ENCODE results near the gene ACTA1.
"Not testable (repeated sequence)": the region's sequence is repeated elsewhere in the genome, so short reads cannot be mapped to it uniquely, and the experiment has no call there.

Gene ACTA1

DNA sequence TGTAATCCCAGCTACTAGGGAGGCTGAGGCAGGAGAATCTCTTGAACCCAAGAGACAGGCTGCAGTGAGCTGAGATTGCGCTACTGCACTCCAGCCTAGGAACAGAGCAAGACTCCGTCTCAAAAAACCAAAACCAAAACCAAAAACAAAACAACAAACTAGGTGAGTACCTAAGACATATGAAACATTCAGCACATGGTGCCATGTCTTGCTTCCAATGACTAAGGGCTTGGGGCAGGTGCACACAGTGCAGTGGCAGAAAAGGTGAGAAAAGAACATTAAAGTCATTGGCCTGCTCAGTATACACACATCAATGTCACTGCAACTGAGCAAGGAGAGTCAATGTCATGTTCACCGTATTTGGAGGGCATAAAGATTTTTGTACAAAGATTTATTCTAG lies 4.1 kb upstream of the ACTA1 start:
- DNase-seq: no peak

- no peak for DNase-seq
Observed at GRCh38 chr1:229437443-229437842, 3.5 kb upstream of the ACTA1 start.

DNA sequence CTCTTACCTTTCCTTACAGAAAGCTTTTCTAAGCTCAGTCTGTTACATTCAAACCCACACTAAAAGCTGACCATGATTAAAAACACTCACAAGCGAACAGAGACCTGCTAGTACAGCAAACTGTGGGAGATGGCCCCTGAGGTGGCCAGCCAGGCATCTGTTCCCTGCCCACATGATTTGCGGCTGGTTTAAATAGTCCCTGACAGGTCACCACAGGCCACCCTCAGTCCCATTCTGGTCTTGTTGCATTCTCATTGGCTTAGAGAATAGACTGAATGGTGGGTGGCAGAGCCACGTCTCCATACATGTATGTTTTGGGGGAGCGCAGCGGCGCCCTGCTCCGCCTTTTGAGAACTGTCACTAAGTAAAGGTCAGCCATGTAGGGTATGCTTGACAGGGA lies 2.3 kb upstream of the ACTA1 start:
- DNase-seq: no peak

- DNase-seq: no peak
Observed at GRCh38 chr1:229434641-229435051, 752 bp upstream of the ACTA1 start.

DNA sequence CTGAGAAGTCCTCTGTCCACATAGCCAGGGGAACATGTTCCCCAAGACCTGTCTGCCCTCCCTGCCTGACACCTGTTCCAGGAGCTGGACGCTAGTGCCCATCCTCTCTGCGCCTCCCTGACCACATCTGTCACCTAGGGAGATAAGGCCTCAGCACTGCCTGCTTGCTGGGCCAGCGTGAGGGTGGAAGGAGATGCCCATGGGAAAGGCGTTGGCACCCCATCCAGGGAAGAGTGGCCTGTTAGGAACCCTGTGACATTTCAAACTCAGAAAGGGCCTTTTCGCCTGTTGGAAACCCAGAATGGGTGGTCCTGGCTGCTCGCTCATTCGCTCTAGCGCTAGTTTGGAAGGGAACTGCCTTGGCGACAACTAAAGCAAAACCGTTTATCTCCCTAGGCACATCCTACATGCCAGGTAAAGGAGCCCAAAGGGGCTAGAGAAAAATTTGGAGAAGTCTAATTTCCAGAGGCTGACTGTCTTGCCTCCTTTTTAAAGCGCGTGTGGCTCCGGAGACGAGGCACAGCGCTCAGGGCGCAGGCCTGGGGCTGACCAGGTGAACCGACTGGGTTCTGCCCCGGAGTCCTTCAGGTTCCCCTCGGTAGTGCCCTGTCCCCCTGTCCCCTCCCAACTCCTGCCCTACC lies 410 bp downstream of the ACTA1 start:
- no peak for DNase-seq

DNA sequence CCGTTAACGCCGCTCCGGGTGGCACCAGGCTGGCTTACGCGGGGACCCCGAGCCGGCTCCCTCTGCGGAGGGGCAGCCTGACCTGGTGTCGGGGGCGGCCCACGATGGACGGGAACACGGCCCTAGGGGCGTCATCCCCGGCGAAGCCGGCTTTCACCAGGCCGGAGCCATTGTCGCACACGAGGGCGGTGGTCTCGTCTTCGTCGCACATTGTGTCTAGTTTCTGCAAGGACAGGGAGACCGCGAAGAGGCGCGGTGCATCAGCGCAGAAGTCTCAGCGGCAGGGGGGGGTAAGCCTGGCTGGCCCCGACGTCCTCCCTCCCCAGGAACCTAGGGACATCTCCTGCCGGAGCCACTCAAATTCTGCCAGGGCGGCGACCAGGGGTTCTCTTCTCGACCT lies 989 bp downstream of the ACTA1 start:
- no peak for DNase-seq

DNA sequence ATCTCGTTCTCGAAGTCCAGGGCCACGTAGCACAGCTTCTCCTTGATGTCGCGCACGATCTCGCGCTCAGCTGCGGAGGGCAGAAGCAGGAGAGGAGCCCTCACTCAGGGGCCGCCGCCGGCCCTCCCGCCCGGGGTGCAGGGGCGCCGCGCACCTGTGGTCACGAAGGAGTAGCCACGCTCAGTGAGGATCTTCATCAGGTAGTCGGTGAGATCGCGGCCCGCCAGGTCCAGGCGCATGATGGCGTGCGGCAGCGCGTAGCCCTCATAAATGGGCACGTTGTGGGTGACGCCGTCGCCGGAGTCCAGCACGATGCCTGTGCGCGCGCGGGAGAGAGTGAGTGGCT lies 1.8 kb downstream of the ACTA1 start:
- DNase-seq: no peak

- no peak for DNase-seq
Observed at GRCh38 chr1:229431284-229432115, 2.4 kb downstream of the ACTA1 start.

DNA sequence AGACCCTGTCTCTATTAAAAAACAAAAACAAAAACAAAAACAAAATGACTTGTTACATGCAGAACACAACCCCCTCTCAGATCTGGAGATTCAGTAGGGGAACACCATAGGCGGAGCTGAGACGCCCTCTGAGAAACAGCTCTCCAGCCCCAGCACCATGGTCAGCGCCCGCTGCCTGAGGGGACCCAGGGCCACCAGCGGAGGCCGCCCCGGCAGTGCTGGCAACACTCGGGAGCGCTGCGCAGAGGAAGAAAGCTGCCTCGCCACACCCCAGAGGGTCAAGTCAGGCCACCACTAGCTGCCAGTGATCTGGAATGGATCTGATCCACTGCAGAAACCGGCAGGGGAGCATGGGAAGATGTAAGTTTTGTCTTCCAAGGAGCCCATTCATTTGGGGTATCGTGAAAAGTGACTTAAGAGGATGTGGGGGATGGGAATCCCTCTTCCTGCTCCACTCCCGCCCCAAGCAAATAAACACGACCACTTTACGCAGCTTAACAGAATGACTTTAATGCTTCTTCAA lies 3.1 kb downstream of the ACTA1 start:
- DNase-seq: no peak

GRCh38 chr1:229428256-229428655 lies 5.6 kb downstream of the ACTA1 start:
- no peak for DNase-seq

GRCh38 chr1:229427572-229427971 lies 6.3 kb downstream of the ACTA1 start:
- DNase-seq: no peak

DNA sequence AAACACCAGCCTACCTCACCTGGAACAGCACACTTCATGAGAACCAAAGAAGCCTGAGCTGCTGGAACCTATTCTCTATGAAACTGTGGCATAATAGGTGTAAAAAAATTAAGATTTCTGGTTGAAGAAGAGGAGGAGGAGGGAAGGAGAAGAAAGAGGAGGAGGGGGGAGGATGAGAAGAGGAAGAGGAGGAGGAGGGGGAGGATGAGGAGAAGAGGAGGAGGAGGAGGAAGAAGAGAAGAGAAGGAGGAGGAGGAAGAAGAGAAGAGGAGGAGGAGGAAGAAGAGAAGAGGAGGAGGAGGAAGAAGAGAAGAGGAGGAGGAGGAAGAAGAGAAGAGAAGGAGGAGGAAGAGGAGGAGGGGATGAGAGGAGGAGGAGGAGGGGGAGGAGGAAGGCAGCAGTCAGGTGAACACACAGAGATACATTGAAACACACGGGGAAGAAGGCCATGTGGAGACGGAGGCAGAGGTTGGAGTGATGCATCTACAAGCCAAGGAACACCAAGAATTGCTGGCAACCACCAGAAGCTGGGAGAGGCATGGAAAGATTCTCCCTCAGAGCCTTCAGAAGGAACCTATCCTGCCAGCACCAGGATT lies 8.2 kb downstream of the ACTA1 start:
- no peak for DNase-seq

DNA sequence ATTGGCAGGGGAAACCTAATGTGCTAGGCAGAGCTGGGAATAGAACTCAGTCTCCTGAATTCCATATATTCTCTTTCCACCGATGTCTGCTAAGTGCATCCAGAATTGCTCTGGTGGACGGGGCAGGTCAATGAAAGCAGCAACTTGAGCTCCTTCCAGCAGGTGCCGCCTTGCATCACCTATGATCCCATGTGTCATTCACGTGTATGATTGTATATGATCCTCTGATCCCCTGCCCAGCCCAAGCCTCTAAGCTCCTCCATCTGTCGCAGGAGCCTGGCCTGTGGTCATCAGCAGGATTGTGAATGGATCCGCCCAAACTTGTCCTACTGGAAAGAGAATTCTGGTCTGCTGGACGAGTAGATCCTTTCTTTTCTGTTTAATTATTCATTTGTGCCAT lies 13.1 kb downstream of the ACTA1 start:
- DNase-seq: no peak

GRCh38 chr1:229420224-229420623 lies 13.7 kb downstream of the ACTA1 start:
- DNase-seq: no peak

GRCh38 chr1:229418586-229418985 lies 15.3 kb downstream of the ACTA1 start:
- not testable (repeated sequence) for DNase-seq

DNA sequence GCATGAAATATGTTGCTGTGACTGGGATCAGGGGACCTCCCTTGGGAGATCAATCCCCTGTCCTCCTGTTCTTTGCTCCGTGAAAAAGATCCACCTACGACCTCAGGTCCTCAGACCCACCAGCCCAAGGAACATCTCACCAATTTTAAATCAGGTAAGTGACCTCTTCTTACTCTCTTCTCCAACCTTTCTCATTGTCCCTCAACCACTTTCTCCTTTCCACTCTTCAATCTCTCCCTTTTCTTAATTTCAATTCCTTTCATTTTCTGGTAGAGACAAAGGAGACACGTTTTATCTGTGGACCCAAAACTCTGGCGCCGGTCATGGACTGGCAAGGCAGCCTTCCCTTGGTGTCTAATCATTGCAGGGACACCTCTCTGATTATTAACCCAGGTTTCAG lies 21.1 kb downstream of the ACTA1 start:
- DNase-seq: not testable (repeated sequence)

DNA sequence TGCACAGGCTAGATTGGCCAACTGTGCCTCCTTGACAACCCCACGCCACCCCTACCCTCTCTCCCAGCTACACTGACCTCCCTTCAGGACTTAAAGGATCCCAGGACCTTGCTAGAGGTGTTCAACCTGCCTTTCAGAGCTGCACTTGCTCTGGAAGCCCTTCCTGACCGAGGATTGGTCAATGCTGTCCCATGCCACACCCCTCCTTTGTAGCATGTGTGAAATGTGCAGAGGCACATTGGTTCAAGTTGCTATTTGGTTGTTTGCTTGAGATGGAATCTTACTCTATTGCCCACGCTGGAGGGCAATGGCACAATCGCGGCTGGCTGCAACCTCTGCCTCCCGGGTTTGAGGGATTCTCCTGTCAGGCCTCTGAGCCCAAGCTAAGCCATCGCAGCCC lies 21.8 kb downstream of the ACTA1 start:
- DNase-seq: no peak

DNA sequence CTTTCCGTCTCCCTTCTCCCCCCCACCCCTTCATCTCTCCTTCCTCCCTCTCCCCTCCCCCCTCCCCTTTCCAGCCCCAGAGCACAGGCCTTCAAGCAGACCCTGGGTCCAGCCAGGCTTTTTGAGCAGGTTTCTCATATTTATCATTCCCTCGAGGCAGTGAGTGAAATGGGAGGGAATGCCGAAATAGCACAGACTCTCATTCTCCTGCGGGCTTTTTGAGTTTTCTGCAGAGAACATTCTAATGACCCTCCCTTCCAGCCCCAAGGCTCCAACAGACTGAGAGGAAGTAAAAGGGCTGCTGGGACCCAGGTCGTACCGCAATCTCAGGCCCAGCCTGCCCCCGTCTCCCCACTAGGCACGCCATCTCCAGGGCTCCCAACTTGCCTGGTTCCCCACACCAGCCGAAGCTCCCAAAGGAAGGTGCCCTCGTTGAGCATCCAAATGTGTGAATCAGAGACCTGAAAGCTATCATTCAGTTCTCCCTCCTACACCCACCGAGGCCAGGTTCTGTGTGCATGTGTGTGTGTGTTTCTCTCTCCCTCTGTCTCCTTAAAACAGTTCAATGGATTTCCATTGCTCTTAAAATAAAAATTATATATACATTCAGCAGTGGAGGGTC lies 22.3 kb downstream of the ACTA1 start:
- DNase-seq: no peak

GRCh38 chr1:229410692-229411433 lies 23.0 kb downstream of the ACTA1 start:
- no peak for DNase-seq

GRCh38 chr1:229410370-229410691 lies 23.6 kb downstream of the ACTA1 start:
- DNase-seq: no peak

- DNase-seq: no peak
Observed at GRCh38 chr1:229409616-229410369, 24.1 kb downstream of the ACTA1 start.

GRCh38 chr1:229408458-229409037 lies 25.3 kb downstream of the ACTA1 start:
- no peak for DNase-seq
